NCI-H146 treated with DMSO at 0.1 percent for 48 hours (cell line): ENCODE measurements around the gene P4HTM.
"Not testable (repeated sequence)": the region's sequence is repeated elsewhere in the genome, so short reads cannot be mapped to it uniquely, and the experiment has no call there.

Source experiments
- DNase-seq: peaks from one replicate; lab custom pipeline; 2025; ENCODE audit not compliant: unreplicated experiment; lab: John Stamatoyannopoulos, UW

P4HTM gene

DNA sequence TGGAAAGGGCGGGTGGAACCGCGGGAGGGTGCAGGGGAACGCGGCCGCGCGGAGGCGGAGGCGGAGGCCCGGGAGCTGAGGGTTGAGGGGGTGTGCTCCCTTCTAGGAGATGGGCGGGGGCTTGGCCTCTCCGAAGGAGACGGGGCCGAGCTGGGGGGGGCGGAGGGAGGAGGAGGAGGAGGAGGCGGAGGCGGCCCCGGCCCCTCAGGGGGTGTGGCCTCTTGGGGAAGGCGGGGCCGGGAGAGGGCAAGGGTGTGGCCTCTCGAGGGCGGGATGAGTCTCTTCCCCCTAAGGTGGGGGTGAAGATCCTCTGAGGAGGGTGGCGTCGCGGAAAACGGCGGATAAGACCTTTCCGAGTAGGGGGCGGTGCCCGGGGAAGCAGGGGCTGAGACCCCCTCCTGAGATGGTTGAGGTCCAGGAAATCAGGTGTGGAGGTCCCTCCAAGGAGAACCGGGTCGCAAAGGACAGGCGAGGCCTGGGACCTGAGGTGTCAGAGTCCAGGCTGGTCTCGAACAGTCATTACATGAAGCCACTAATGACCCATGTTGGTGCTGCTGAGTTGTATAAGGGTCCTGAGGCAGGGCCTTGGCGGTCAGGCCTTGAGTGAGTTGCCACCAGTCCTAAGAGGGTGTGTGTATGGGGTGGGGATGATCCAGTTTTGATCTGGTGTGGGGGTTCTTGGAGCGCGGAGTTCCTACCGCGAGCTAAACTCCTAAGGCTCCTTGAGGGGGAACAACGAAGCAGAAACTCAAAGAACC, 17.9 kb downstream of the P4HTM start:
- peak; percentile 26 for DNase-seq

DNA sequence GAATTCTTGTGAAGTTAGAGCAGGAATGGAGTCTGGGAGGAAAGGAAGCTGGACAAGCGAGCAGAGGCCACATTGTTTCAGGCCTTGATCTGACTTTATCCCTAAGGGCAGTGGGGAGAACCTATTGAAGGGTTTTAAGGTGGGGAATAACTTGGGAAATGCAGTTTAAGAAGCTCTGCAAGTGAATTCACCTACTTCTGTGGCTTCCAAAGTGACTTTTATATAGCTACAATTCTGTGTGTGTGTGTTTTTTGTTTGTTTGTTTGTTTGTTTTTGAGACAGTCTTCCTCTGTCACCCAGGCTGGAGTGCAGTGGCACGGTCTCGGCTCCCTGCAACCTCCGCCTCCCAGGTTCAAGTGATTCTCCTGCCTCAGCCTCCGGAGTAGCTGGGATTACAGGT, 18.6 kb downstream of the P4HTM start:
- DNase-seq = not testable (repeated sequence)

DNA sequence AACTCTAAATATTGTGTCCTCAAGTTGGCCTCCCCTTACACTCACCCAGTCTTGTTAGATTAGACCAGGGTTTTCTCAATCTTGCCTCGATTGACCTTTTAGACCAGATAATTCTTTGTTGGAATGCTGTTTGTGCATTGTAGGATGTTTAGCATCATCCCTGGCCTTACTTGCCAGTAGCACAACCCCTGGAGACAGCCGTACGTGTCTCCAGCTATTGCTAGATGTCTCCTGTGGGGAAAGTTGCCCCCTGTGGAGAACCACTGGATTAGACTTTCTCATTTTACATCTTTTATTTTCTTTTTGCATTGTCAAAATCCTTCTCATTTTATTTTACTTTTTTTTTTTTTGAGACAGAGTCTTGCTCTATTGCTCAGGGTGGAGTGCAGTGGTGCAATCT, 19.4 kb downstream of the P4HTM start:
- DNase-seq = no peak

DNA sequence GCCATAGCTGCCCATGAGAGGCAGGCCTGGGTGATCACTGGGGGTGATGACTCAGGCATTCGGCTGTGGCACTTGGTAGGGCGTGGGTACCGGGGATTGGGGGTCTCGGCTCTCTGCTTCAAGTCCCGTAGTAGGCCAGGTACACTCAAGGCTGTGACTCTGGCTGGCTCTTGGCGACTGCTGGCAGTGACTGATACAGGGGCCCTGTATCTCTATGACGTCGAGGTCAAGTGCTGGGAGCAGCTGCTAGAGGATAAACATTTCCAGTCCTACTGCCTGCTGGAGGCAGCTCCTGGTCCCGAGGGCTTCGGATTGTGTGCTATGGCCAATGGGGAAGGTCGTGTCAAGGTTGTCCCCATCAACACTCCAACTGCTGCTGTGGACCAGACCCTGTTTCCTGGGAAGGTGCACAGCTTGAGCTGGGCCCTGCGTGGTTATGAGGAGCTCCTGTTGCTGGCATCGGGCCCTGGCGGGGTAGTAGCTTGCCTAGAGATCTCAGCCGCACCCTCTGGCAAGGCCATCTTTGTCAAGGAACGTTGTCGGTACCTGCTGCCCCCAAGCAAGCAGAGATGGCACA, 22.5 kb downstream of the P4HTM start:
- no peak for DNase-seq

DNA sequence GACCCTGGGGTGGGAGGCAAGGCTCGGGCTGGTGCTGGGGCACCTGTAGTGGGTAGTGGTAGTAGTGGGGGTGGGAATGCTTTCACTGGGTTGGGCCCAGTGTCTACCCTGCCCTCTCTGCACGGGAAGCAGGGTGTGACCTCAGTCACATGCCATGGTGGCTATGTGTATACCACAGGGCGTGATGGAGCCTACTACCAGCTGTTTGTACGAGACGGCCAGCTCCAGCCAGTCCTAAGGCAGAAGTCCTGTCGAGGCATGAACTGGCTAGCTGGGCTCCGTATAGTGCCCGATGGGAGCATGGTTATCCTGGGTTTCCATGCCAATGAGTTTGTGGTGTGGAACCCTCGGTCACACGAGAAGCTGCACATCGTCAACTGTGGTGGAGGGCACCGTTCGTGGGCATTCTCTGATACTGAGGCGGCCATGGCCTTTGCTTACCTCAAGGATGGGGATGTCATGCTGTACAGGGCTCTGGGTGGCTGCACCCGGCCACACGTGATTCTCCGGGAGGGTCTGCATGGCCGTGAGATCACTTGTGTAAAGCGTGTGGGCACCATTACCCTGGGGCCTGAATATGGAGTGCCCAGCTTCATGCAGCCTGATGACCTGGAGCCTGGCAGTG, 23.2 kb downstream of the P4HTM start:
- no peak for DNase-seq

DNA sequence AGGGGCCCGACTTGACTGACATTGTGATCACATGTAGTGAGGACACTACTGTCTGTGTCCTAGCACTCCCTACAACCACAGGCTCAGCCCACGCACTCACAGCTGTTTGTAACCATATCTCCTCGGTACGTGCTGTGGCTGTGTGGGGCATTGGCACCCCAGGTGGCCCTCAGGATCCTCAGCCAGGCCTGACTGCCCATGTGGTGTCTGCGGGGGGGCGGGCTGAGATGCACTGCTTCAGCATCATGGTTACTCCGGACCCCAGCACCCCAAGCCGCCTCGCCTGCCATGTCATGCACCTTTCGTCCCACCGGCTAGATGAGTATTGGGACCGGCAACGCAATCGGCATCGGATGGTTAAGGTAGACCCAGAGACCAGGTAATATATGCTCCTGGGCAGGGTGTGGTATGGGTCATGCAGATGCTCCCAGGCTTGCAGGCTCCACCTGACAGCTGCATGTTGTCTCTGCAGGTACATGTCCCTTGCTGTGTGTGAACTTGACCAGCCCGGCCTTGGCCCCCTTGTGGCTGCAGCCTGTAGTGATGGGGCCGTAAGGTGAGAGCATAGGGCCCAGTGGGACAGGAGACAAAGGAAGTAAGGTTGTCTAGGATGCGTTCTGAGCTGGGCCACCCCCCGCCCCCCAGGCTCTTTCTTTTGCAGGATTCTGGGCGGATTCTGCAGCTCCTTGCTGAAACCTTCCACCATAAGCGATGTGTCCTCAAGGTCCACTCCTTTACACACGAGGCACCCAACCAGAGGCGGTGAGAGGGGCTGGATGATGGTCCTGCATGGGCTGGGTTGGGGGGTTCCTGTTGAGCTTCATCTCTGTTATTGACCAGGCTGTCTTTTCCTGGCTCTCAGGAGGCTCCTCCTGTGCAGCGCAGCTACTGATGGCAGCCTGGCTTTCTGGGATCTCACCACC, 24.0 kb downstream of the P4HTM start:
- no peak for DNase-seq

DNA sequence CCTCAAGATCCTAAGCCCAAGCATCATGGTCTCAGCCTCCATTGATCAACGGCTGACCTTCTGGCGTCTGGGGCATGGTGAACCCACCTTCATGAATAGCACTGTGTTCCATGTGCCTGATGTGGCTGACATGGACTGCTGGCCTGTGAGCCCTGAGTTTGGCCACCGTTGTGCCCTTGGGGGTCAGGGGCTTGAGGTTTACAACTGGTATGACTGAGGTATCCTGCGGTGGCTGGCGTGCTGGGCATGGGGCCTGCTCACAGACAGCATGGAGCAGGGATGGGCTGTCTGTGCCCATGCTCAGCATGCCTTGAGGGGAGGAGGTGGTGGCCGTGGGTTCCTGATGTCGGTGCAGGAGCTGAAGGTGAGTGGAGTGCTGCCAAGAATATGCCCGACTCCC, 25.0 kb downstream of the P4HTM start:
- no peak for DNase-seq

DNA sequence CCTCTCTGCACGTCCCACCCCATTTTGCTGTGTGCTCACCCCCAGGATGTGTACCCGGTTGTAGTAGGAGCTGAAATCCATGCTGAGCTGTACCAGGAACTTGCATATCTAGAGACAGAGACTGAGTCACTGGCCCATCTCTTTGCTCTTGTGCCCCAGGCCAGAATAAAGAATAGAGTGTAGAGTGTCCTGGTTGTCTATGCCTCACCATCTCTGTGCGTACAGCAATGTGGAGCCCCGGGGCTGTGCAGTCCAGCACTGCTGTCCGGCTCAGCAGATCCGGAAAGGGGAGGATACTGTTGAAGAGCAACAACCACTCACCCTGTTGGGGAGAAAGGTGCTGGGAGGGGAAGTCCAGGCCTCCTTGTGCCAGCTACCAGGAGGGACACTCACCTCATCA, 25.7 kb downstream of the P4HTM start:
- DNase-seq = no peak

DNA sequence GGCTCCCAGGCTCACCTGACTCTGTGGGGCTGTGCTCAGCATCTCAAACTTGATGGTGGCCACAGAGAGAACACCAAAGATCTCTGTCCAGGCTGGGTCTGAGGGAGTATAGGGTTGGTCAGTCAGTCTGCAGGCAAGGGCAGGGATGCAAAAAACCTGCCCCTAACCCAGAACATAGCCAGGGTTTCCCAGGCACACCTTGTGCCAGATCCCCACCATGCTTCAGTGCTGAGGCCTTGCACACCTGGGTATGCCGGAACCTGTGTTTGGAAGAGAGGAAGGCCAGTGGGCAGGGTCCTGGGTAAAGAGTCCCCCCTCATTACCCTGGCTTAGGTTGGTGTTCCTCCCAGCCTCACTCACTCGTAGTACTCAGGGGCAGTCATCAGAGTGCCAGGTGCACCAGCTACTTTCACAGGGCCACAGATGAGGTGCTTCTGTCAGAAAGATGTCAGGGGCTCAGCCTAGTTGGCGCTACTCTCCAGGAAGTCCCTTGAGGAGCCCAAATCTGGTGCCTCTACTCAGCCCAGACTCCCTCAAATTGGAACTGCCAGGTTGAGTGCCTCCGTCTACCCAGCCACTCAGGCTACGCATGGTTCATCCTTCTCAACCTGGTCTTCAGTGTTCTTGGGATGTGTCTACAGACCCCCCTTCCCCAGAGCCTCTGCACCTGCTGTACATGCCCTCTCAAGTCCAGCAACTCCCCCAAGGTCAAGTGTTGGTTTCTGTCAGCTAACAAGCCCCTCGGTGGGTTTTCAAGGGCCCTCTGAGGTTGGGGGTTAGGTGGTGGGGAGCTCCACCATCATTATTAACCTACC, 26.6 kb downstream of the P4HTM start:
- no peak for DNase-seq

DNA sequence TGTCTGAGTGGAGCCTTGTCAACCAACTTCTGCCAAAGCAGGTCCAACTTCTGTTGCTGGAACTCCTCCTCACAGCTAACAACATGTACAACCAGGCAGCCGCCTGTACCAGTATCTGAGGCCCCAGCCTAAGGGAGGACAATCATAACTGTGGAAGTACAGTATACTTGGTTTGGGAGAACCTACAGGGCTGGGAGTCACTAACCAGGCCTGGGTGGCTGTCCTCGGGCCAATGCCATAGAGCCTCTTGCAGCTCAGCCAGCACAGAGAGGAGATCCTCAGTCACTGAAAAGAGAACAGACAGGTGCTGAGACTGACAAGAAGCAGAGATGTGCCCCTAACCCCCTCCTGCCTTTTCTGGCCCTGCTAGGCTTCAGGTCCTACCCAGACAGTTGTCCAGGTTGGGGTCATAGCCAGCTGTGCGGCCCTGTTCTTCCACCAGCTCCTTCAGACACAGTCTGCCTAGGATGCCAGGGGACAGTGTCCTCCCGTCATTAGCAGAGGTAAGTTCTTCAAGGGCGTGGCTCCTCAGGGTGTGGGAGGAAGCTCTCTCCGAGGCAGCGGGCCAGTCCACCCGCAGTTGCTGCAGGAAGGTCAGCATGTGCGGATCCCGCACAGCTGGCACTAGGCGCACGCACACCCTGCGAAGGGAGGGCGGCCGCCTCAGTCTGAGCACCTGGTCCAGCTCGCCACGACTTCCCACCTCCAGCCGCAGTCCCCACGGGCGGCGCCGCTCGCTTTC, 27.4 kb downstream of the P4HTM start:
- DNase-seq = no peak

DNA sequence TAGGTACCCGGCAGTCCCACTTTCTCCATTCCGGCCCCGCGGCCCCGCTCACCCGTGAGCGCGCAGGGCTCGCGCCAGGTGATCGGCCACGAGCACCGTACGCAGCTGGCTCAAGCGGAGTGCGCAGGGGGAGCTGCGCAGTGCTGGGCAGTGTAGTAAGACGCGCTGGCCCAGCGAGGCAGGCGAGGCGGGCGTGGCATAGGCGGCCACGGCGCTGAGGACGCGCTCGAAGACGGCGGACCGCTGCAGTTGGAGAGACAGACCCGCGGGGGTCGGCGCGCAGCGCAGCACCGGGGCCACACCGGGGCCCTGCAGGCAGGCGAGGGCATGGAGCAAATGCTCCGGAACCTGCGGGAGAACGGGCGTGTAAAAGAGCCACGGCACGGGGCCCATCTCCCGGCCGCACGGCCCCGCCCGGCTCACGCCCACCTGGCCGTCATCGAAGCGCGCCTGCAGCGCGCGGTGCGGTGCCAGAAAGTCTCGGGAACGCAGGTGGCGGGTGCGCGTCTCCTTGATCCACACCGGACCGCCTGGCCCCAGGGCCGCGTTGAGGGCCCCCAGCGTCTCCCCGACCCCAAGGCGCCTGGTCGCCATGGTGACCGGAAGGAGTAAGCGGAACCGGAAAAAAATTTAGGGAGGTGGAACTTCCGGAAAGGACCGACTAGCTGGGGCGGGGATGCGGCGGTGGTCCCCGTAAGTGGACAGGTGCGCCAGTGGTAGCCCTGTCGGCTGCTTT, 28.1 kb downstream of the P4HTM start, which contains the start of gene DALRD3:
DALRD3 (minus strand) TSS at position 610 of the 736 bp plus-strand sequence; CDS start at position 594, 16 bp downstream.
- DNase-seq = peak; percentile 49

DNA sequence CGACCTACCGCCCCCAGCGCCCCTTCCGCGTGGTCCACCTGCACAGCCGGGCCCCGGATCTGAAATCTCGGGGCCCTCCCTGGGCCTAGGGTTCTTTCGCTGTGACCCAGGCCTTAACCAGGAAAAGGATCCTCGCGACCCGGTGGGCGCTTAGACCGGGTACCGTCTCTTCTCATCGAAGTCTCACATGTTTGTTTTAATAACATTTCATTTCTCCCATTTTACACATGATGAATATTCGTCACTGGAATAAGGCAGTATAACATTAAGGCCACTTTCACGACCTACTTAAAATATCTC, 28.6 kb downstream of the P4HTM start:
- DNase-seq = no peak

DNA sequence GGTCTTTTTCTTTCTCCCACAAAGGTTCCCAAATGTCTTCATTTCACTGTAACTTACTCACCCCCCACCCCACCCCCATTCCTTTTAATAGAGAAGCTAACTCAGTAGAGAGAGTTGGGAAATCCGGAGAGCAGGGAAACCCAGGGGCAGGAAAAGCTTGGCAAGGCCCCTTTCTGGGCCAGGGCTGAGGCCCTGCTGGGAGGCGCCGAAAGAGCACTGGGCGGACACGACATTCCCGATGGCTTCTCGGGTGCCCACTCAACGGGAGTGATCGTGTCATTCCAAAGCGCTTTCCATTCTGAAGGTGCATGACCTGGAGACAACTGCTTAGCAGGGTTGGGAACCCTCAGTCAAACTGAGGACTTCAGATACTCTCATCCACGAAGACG, 29.9 kb downstream of the P4HTM start:
- no peak for DNase-seq

DNA sequence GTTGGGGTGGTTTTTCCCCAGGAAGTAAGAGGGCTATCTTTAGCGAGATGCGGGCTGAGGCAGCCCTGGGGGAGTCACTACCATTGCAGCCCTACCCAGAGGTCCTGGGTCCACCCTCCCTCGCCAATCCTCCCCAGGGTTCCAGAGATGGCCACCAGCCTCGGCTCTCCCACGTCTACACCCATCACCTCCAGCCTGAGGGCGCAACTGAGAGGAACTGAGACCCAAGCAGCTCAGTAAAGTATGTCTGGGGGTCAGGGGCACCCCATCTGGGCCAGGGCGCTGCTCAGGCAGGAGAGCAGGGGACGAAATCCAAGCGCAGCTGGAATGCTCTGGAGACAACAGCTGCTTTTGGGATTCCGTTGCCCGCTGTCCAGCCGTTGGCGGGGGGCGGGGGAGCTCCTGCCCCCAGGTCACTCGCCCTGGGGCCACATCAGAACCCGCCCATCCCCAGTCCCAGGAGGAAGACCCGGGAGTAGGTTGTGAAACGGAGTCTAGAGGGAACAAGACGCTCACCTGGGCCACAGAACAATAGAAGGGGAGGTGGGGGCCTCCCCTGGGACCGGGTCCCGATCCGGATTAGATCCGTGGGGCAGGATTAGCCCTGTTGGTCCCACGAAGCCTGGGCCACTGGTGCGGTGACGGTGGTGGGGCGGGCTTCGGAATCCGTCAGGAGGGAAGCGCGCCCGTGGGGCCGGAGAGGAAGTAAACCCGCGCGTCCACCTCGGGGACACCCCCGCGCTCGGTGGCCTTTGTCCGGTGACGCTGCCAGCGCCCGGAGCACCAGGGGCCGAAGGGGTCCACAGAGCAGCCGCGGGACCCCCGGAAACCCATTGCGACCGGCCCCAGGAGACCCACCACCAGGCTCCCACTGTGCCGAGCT, 30.5 kb downstream of the P4HTM start:
- DNase-seq = no peak

DNA sequence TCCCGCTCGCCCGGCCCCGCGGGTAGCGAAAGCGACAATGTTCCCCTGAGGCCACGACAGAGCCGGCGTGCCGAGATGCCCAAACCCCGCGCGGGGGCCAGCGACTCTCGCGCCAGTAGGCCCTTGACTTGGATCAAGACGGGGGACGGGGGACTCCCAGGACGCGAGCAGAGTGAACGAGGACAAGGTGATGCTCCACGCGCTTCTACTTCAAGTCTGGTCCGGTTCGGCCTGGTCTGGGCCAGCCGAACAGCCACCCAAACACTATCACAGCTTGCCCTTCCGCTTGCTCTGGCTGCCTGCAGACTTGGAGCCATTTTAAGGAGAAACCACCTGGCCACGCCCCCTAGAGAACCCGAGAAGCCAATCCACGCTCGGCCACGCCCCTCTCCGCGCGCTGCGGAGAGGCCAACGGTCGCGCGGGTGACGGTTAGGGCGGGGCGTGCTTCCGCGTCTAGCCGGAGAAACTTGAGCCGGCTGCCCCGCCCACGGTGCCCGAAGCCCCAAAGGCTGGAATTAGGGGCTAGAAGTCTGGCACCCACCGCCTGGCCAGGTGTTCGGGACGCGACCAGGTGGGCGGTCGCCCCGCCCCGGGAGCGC, 31.3 kb downstream of the P4HTM start:
- DNase-seq = peak; percentile 88

DNA sequence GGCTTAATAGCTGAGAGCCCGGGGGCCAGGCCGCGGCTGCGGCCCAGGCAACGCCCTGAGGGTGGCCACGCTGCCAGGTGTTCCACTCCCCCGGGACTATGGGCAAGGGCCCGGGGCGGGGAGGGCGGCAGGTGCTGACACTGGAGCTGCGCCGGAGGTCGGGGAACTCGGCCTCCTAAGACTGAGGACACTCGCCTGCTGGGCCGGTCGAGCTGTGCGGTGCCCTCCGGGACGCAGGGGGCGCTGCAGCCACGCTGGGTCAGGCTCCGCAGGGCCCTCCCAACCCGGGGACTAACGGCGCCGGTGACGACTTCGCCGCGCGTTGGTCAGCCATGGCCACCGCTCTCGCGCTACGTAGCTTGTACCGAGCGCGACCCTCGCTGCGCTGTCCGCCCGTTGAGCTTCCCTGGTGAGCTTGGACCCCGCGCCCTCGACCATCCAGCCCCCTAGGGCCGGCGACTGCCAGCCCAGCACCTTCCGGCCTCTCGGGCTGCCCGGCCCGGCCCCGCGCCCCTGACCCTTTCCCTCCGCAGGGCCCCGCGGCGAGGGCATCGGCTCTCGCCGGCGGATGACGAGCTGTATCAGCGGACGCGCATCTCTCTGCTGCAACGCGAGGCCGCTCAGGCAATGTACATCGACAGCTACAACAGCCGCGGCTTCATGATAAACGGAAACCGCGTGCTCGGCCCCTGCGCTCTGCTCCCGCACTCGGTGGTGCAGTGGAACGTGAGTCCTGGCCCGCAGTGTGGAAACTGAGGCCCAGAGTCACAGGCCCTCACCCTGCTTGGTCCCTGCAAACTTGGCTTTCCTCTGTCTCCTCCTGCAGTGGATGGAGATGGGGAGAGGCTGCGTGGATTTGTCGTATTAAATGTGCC, 32.0 kb downstream of the P4HTM start, which contains the start of gene NDUFAF3:
NDUFAF3 (plus strand) TSS at position 309 of the 875 bp plus-strand sequence; CDS start at position 333, 24 bp downstream.
- peak; percentile 85 for DNase-seq

DNA sequence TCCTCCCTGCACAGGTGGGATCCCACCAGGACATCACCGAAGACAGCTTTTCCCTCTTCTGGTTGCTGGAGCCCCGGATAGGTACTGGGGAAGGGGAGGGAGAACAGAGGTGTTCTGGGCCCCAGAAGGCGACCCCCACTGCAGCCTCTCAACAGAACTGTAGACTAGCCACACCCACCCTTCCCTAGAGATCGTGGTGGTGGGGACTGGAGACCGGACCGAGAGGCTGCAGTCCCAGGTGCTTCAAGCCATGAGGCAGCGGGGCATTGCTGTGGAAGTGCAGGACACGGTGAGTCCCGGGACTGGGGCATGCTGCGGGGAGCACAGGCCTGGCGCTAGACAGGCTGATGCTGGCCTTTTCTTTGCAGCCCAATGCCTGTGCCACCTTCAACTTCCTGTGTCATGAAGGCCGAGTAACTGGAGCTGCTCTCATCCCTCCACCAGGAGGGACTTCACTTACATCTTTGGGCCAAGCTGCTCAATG, 32.7 kb downstream of the P4HTM start:
- DNase-seq = no peak
